ENCODE results near the gene GUCA1C. TPM values are rescaled to one million over a fixed set of nuclear protein-coding genes. Genes with fewer than 3 reads are reported as not detected.

GUCA1C gene
- not detected for total RNA-seq

GRCh38 chr3:108953700-108954099 lies at the start of gene GUCA1C:
TSS of gene GUCA1C (minus strand) at chr3:108953879. CDS start at chr3:108953762, 117 bp downstream.
- POLR2A ChIA-PET, result no interaction called here
- CTCF ChIA-PET, result no interaction called here

- ChIA-PET CTCF (interaction anchor here (1.2 kb wide), 1 partner anchor 26 kb away, joined by 3 read pairs; no protein-coding TSS in a partner anchor), POLR2A (no interaction called here)
Observed at GRCh38 chr3:108998436-108998835, 44.8 kb upstream of the GUCA1C start.

GRCh38 chr3:108985844-108986243 lies 32.2 kb upstream of the GUCA1C start:
- POLR2A ChIA-PET, result no interaction called here
- CTCF ChIA-PET, result no interaction called here

- CTCF ChIA-PET, result no interaction called here
- POLR2A ChIA-PET, result no interaction called here
Observed at GRCh38 chr3:108983051-108983450, 29.4 kb upstream of the GUCA1C start.

GRCh38 chr3:108976058-108976457 lies 22.4 kb upstream of the GUCA1C start:
- POLR2A ChIA-PET, result no interaction called here
- CTCF ChIA-PET, result no interaction called here

- ChIA-PET CTCF (no interaction called here), POLR2A (no interaction called here)
Observed at GRCh38 chr3:108973019-108973418, 19.3 kb upstream of the GUCA1C start.

GRCh38 chr3:108972482-108972881 lies 18.8 kb upstream of the GUCA1C start:
- ChIA-PET CTCF (no interaction called here), POLR2A (no interaction called here)

- CTCF ChIA-PET, result no interaction called here
- POLR2A ChIA-PET, result no interaction called here
Observed at GRCh38 chr3:108970561-108970960, 16.9 kb upstream of the GUCA1C start.

- ChIA-PET CTCF (no interaction called here), POLR2A (no interaction called here)
Observed at GRCh38 chr3:108966773-108967172, 13.1 kb upstream of the GUCA1C start.

GRCh38 chr3:108959017-108959416 lies 5.3 kb upstream of the GUCA1C start:
- CTCF ChIA-PET, result no interaction called here
- POLR2A ChIA-PET, result no interaction called here

GRCh38 chr3:108953210-108953609 lies 469 bp downstream of the GUCA1C start:
- POLR2A ChIA-PET, result no interaction called here
- CTCF ChIA-PET, result no interaction called here

- POLR2A ChIA-PET, result no interaction called here
- CTCF ChIA-PET, result interaction anchor here (0.9 kb wide), 1 partner anchor 37 kb away, joined by 3 read pairs; no protein-coding TSS in a partner anchor
Observed at GRCh38 chr3:108951820-108952501, 1.7 kb downstream of the GUCA1C start.

- POLR2A ChIA-PET, result interaction anchor here (0.6 kb wide), 1 partner anchor 328 kb away, joined by 3 read pairs; no protein-coding TSS in a partner anchor
- CTCF ChIA-PET, result no interaction called here
Observed at GRCh38 chr3:108947855-108948254, 5.8 kb downstream of the GUCA1C start.

- ChIA-PET POLR2A (no interaction called here), CTCF (interaction anchor here (0.6 kb wide), 1 partner anchor 242 kb away, joined by 3 read pairs; no protein-coding TSS in a partner anchor)
Observed at GRCh38 chr3:108946292-108947285, 7.1 kb downstream of the GUCA1C start.

GRCh38 chr3:108940568-108941263 lies 13.0 kb downstream of the GUCA1C start:
- ChIA-PET CTCF (no interaction called here), POLR2A (no interaction called here)

GRCh38 chr3:108940166-108940565 lies 13.5 kb downstream of the GUCA1C start:
- ChIA-PET CTCF (no interaction called here), POLR2A (no interaction called here)

GRCh38 chr3:108936924-108937689 lies 16.6 kb downstream of the GUCA1C start:
- POLR2A ChIA-PET, result no interaction called here
- CTCF ChIA-PET, result no interaction called here

- POLR2A ChIA-PET, result no interaction called here
- CTCF ChIA-PET, result no interaction called here
Observed at GRCh38 chr3:108931035-108931434, 22.6 kb downstream of the GUCA1C start.

GRCh38 chr3:108918866-108919265 lies 34.8 kb downstream of the GUCA1C start:
- POLR2A ChIA-PET, result interaction anchor here (0.7 kb wide), 1 partner anchor 187 kb away, joined by 3 read pairs; no protein-coding TSS in a partner anchor
- CTCF ChIA-PET, result no interaction called here
